ENCODE measurements around the gene GMFB.

Gene GMFB

DNA sequence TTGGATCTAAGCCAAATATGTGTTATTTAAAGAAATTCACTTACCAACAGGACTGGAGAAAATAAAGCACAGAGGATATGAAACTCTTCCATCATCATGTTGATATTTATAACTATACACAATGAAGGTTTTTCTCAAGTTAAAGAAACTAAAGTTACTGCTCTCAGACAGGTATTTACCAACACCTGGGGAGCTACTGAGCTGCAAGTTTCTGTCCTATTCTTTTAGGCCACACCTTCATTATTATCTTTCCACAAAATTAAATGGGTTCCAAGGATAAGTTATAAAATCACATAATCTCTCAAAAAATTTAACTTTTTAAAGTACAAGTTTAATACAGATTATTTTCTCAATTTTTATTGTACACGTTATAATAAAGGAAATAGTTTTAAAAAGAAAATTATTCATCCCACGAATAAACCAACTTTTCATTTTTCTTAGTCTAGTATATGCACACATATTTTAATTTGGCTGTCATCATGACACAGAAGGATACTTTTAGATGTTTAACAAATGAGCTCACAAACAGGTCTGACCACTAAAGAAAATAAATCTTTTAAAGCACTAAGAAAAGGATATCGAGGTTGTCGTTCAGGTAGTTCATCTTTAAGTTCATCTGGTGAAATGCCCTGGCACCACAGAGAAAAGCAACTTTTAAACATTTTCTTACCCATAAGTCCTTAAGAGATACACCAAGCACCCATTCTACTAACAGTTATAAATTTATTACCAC lies 7.8 kb downstream of the GMFB start:
- in situ Hi-C loops (cut with MboI; ENCODE audit: low pct_unique_long_range_greater_than_20kb, low sequenced_read_pairs, unreplicated experiment) = no loop called here

DNA sequence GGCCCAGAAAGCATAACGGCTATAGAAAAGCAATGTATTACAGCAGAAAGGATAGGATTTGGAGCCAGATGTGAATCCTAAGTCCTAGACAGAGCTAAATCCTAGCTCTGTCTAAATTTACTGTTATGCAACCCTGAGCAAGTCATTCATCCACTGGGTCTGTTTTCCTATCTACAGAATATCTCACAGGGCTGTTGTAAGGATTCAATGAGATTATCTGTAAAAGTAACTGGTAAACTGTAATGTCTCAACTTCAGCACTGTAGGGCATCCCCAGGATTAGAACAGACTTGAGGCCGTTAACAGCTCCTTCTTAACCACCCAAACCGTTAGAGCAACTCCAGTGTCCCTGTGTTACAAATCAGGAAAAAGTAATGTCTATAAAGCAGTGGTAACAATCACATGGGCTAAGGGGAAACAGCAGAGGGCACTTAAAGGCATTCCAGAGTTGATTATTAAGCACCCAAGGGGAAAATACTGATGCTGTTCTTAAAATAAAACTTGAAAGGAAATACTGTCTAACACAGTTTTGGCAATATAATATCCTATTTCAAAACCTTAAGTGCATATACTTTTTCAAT lies 10.1 kb downstream of the GMFB start:
- TF ChIP-seq, protein P1, sequence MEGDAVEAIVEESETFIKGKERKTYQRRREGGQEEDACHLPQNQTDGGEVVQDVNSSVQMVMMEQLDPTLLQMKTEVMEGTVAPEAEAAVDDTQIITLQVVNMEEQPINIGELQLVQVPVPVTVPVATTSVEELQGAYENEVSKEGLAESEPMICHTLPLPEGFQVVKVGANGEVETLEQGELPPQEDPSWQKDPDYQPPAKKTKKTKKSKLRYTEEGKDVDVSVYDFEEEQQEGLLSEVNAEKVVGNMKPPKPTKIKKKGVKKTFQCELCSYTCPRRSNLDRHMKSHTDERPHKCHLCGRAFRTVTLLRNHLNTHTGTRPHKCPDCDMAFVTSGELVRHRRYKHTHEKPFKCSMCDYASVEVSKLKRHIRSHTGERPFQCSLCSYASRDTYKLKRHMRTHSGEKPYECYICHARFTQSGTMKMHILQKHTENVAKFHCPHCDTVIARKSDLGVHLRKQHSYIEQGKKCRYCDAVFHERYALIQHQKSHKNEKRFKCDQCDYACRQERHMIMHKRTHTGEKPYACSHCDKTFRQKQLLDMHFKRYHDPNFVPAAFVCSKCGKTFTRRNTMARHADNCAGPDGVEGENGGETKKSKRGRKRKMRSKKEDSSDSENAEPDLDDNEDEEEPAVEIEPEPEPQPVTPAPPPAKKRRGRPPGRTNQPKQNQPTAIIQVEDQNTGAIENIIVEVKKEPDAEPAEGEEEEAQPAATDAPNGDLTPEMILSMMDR (IDR thresholded peaks at IDR 0.05; ENCODE audit: extremely low read depth, insufficient read depth, missing control alignments) = no peak
- DNase-seq (ENCODE audit: low spot score) = no peak
- in situ Hi-C loops (cut with MboI; ENCODE audit: low pct_unique_long_range_greater_than_20kb, low sequenced_read_pairs, unreplicated experiment) = no loop called here

More for the DNA sequence above, 7.8 kb downstream of the GMFB start:
- no peak for DNase-seq (ENCODE audit: low spot score)
- TF ChIP-seq, protein P1 (IDR thresholded peaks at IDR 0.05; ENCODE audit: extremely low read depth, insufficient read depth, missing control alignments) = no peak

DNA sequence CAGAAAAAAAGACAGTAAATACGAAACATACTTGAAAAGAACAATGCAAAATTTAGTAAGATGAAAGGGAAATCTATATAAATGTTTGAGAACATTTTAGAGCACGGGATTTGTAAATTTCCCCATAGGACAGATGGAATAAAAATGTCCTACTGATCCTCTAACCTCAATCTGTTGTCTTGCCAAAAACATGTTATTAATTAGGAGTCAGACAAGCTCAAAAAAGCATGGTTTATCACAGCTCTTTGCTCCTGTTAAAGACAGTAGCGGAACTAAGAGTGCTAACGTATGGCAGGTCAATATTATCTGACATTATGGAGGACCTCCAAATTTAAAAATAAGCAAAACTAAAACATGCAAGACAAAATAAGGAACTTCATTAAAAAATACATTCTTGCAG lies 12.9 kb downstream of the GMFB start:
- DNase-seq (ENCODE audit: low spot score) = no peak
- TF ChIP-seq, protein P1 (IDR thresholded peaks at IDR 0.05; ENCODE audit: extremely low read depth, insufficient read depth, missing control alignments) = no peak
- in situ Hi-C loops (cut with MboI; ENCODE audit: low pct_unique_long_range_greater_than_20kb, low sequenced_read_pairs, unreplicated experiment) = no loop called here

DNA sequence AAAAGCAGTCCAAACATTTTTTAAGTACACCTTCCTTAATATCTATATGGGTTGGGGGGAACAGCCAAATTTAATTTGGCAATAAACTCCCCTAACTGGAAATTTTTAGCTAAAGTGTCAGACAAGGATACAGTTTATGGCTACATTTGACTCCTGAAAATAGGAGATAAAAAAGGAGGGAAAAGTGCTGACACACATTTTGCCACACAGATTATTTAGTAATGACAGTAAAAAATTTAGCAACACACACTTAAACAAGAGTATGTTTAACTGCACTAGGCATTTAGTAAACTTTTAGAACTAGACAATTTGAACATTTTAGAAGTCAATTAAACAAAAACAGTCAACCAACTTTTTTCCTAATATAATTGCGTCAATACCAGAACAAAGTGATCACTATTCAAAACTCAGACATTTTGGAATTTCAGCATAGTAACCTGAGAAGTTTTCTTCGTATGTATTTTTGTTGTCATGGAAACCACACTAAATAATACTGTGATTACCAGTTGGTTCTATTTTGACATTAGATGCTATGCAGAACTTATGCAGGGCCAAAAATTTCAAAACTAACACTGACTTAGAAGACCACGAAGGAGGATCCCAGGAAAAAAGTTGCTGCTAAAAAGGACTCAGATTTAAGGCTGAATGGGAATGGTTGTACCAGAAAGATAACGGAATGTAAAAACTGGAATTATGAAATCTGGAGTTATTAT lies 13.4 kb downstream of the GMFB start:
- DNase-seq (ENCODE audit: low spot score) = no peak
- TF ChIP-seq, protein P1 (IDR thresholded peaks at IDR 0.05; ENCODE audit: extremely low read depth, insufficient read depth, missing control alignments) = no peak
- in situ Hi-C loops (cut with MboI; ENCODE audit: low pct_unique_long_range_greater_than_20kb, low sequenced_read_pairs, unreplicated experiment) = no loop called here

DNA sequence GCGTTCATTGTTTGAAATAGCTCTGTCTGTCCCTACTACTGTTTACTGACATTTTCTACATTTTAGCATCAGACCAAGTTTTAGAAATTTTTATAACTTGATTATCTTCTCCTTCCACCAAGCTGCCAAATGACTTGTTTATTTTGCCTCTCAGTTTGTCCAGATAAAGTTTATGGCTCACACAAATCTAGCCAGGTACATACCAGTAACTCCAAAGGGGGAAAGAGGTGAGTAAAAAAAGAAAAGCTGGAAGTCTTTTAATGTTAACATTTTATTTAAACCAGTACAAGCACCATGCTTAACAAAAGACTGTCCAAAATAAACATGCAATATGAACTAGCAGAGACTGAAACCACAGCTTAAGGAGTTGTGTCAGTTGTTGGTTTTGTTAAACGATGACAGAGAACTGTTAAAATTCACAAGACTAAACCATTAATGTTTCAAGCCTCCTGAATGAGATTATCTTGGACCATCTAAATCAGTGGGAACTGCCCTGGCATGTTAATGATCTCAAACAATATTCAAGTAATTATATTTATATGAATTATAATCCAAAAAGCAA lies 14.5 kb downstream of the GMFB start:
- DNase-seq (ENCODE audit: low spot score) = no peak
- in situ Hi-C loops (cut with MboI; ENCODE audit: low pct_unique_long_range_greater_than_20kb, low sequenced_read_pairs, unreplicated experiment) = no loop called here
- TF ChIP-seq, protein P1 (IDR thresholded peaks at IDR 0.05; ENCODE audit: extremely low read depth, insufficient read depth, missing control alignments) = no peak

DNA sequence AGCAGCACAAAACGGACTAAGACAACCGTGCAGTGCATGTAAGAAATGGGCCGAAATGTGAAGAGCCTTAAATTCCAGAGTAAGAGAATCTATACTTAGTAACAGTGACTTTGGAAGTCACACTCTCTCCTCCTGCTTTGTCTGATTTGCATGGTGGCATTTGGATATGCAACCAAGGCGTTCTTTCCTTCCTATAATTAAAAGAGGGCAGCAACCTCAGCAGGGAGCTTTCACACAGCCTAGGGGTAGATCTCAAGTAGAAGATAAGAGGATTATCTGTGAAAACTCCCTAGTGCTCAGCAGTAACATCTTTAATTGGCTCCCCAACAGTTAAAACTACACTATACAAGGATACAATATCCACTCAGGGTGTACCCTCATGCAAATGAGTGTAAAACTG lies 16.5 kb downstream of the GMFB start:
- DNase-seq (ENCODE audit: low spot score) = no peak
- TF ChIP-seq, protein P1 (IDR thresholded peaks at IDR 0.05; ENCODE audit: extremely low read depth, insufficient read depth, missing control alignments) = no peak
- in situ Hi-C loops (cut with MboI; ENCODE audit: low pct_unique_long_range_greater_than_20kb, low sequenced_read_pairs, unreplicated experiment) = no loop called here

All from GM13977 (cell line).